NB4 (cell line): ENCODE measurements around the gene UGT1A3.

Experiments
- MYC ChIP-seq: IDR thresholded peaks from 2 replicates; pipeline ENCODE4 v1.6.1; 2011; ENCODE audit warnings: low read depth, low read length
- POLR2A ChIP-seq: IDR thresholded peaks from 2 replicates; pipeline ENCODE4 v1.6.1; 2011; ENCODE audit warnings: mild to moderate bottlenecking; ENCODE audit not compliant: insufficient read length; ENCODE audit errors: extremely low read depth
- TF ChIP-seq, protein P1 (sequence below): IDR thresholded peaks from one replicate; pipeline ENCODE4 v1.5.1; 2012; ENCODE audit warnings: low read depth, low read length
- TF ChIP-seq, protein P2 (sequence below): IDR thresholded peaks from 2 replicates; pipeline ENCODE4 v1.6.1; 2011; ENCODE audit warnings: low read depth, low read length

- TF ChIP-seq POLR2A (no peak), MYC (no peak)
- TF ChIP-seq, protein P1, sequence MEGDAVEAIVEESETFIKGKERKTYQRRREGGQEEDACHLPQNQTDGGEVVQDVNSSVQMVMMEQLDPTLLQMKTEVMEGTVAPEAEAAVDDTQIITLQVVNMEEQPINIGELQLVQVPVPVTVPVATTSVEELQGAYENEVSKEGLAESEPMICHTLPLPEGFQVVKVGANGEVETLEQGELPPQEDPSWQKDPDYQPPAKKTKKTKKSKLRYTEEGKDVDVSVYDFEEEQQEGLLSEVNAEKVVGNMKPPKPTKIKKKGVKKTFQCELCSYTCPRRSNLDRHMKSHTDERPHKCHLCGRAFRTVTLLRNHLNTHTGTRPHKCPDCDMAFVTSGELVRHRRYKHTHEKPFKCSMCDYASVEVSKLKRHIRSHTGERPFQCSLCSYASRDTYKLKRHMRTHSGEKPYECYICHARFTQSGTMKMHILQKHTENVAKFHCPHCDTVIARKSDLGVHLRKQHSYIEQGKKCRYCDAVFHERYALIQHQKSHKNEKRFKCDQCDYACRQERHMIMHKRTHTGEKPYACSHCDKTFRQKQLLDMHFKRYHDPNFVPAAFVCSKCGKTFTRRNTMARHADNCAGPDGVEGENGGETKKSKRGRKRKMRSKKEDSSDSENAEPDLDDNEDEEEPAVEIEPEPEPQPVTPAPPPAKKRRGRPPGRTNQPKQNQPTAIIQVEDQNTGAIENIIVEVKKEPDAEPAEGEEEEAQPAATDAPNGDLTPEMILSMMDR: no peak
- TF ChIP-seq, protein P2, sequence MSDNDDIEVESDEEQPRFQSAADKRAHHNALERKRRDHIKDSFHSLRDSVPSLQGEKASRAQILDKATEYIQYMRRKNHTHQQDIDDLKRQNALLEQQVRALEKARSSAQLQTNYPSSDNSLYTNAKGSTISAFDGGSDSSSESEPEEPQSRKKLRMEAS: no peak
These were observed 70.9 kb downstream of the UGT1A3 start for GRCh38 chr2:233799716-233800115.
